Glomerular visceral epithelial cell (primary cell): ENCODE results near the gene TBKBP1.
A peak's percentile ranks its signal among the peaks of the same experiment; 100 is the strongest.

Source experiments
- DNase-seq: peaks from one replicate; pipeline ENCODE4 v3.0.0-alpha.2; 2016; ENCODE audit errors: extremely low spot score

Gene TBKBP1, protein sequence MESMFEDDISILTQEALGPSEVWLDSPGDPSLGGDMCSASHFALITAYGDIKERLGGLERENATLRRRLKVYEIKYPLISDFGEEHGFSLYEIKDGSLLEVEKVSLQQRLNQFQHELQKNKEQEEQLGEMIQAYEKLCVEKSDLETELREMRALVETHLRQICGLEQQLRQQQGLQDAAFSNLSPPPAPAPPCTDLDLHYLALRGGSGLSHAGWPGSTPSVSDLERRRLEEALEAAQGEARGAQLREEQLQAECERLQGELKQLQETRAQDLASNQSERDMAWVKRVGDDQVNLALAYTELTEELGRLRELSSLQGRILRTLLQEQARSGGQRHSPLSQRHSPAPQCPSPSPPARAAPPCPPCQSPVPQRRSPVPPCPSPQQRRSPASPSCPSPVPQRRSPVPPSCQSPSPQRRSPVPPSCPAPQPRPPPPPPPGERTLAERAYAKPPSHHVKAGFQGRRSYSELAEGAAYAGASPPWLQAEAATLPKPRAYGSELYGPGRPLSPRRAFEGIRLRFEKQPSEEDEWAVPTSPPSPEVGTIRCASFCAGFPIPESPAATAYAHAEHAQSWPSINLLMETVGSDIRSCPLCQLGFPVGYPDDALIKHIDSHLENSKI

DNA sequence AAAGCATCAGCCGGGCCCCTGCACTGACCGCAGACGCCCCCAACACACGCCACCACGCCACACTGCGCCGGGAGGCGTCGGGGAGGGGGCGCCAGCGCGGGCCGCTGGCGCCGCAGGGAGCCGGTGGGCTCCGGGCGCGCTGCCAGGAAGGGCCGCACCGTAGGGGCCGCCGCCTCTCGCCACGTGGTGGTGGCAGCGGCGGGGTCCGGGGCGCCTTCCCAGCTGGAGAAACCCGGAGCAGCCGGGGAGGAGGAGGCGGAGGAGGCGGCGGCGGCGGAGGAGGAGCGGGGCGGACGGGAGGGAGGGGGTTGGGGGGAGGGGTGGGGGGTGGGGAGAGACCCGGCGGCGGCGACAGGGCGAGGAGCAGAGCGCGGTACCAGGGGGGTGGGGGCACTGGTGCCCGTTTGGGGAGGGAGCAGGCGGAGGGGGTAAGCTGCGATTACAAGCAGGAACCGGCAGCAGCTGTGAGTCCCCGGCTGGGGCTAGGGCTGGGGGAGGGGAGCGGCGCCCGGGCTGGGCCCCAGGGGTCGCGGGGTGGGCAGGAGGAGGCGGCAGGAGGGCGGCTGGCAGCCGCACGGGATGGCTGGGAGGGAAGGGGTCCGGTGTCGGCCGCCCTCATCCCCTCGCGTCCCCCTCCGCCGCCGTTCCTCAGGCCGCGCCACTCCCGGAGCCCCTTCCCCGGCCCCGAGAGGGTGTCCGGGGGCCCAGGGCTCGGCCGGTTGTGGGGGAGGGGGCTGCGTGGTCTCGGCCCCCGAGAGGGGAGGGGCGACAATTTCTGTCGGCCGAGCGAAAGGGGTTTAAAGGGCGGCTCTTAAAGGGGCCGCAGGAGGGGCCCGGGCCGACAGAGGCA is at the start of gene TBKBP1:
TSS of gene TBKBP1 (plus strand) at position 431 of the 850 bp plus-strand sequence. CDS start 1,952 bp downstream, outside the sequence.
- peak; percentile 42 for DNase-seq

DNA sequence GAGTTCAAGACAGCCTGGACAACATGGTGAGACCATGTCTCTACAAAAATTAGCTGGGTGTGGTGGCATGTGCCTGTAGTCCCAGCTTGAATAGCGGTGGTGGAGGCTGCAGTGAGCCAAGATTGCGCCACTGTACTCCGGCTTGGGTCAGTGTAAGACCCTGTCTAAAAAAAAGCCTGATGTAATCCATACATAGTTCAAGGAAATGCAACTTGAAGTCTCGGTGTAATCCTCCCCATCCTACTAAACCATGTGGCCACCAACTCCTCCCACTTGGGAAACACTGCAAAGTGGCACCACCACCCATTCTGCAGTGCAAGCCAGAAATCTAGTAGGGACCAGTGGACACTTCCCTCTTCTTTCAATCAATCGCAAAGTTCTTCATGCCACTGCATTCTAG is 49.6 kb upstream of the TBKBP1 start:
- DNase-seq: no peak

DNA sequence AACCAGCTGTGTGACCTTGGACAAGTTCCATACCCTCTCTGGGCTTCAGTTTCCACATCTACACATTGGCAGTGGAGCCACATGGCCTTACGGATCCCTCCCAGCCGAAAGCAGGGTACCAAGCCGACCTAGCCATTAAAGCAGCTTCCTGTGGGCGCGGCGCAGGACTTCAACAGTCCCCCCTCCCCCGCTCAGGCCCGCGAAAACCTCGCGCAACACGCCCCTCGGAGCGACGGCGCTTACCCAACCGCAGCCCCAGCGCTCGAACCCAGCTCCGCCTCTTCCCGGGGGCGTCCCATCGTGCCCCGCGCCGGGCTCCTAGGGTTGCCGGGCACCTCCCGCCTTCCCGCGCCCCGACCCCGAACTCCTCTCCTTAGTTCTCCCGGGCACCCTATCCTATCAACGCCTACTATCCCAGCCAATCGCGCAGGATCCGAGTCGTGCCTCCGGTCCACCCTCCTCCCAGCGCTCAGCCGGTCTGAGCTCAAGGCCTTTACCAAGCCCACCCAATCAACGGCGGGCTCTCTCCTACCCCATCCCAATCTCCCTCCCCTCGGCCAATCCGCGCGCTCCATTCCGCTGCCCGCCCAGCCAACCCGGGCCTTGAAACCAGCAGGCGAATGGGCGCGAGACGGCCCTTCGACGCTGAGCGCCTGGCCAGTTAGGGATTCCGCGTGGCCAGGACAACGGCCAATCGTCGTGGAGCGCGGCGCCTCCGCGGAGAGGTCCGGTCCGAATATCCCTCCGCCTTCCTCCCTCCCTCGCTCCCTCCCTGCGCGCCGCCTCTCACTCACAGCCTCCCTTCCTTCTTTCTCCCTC is 44.6 kb upstream of the TBKBP1 start, which contains the start of gene KPNB1:
TSS of gene KPNB1 (plus strand) at position 767 of the 819 bp plus-strand sequence. CDS start 326 bp downstream, outside the sequence.
- DNase-seq: peak; percentile 100

DNA sequence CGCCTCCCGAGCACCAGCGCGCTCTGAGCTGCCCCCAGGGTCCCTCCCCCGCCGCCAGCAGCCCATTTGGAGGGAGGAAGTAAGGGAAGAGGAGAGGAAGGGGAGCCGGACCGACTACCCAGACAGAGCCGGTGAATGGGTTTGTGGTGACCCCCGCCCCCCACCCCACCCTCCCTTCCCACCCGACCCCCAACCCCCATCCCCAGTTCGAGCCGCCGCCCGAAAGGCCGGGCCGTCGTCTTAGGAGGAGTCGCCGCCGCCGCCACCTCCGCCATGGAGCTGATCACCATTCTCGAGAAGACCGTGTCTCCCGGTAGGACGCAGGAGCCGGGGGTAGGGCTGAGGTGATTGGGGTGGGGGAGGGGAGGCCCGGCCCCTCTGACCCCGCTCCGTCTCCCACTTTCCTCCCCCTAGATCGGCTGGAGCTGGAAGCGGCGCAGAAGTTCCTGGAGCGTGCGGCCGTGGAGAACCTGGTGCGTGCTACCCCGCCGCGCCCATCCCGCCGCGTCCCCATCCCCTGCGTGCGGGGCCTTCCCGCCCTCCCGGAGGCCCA is 43.9 kb upstream of the TBKBP1 start:
- no peak for DNase-seq

- DNase-seq: peak; percentile 97
These were observed 43.1 kb upstream of the TBKBP1 start for GRCh38 chr17:47650525-47651522.

DNA sequence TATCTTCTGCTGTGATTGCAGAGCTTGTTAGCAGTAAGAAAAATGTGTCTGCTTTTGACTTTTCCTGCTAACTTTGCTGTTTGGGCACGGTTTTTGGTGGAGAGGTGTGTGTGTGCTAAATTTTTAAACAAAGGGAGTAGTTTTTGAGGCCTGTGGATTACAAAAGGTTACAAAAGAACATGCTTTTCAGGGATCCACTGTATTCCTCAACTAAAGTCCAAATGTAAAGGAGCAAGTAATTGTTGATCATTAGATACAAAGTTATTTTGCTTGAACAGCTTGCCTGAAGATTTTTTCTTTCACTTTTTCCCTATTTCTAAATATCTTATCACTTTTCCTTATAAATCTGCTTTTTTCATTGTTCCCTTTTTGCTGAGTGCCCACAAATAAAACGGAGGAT is 42.3 kb upstream of the TBKBP1 start:
- DNase-seq: no peak

- no peak for DNase-seq
These were observed 41.4 kb upstream of the TBKBP1 start for GRCh38 chr17:47652570-47652969.

- no peak for DNase-seq
These were observed 40.5 kb upstream of the TBKBP1 start for GRCh38 chr17:47653442-47653841.

DNA sequence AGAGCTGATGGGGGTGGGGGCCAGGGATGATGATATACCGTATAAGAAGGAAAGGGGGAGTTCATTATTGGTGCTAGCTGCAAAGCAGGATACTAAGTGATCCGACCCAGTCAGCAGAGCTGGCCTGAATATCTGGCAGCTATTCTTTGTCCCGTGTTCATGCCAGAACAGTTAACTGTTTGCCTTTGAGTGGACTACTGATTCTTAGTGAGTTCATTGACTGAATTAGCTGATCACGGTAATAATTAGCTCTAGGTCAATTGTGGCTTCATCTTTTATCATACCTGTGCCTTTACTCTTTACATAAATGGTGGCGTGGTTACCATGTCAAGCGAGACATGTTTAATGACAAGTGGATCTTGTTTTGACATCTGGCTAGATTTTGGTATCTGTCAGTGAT is 39.0 kb upstream of the TBKBP1 start:
- no peak for DNase-seq

DNA sequence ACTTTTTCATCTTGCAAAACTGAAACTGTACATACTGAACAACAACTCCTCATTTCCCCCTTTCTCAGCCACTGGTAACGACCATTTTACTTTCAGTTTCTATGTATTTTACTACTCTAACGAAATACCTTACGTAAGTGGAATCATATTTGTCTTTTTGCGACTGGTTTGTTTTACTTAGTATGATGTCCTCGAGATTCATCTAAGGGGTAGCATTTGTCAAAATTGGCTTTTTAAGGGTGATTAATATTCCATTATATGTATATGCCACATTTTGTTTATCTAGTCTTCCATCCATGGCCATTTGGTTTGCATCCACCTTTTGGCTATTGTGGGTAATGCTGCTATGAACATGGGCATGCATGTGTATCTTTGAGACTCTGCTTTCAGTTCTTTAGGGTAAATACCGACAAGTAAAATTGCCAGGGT is 33.9 kb upstream of the TBKBP1 start:
- DNase-seq: no peak

GRCh38 chr17:47663912-47664623 is 29.9 kb upstream of the TBKBP1 start:
- DNase-seq: peak; percentile 76

DNA sequence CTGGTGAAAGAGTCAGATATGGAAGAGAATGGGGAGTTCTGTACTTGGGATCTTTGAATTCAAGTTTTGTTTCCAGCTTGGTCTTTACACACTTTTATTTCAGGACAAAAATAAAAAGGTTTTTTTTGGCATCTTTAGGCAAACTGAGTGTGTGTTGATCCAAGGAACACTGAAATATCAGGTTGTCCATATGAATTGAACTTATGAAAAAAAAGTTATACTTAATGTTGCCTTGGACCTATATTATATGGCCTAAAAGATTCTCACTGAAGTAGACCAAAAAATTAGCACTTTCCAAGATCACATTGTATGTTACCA is 29.4 kb upstream of the TBKBP1 start:
- no peak for DNase-seq

- DNase-seq: no peak
These were observed 28.3 kb upstream of the TBKBP1 start for GRCh38 chr17:47665655-47666054.

GRCh38 chr17:47669081-47669480 is 24.9 kb upstream of the TBKBP1 start:
- DNase-seq: no peak

DNA sequence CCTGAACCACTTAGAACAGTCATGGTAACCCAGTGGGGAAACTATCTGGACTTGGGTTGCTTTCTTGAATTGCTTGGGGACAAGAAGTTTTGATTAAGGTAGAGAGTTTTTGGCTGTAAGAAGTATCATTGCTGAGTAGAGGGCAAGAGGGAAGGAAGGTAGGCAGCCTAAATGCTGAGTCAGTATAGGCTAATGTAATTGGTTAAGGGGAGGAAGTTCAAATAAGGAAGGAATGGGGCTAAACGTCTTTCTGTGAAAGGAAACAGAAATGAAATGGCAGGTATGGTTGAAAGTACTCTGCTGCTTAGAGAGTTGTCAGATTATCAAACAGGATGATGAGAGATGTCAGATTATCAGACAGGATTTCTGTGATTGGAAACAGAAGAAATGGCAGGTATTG is 23.9 kb upstream of the TBKBP1 start:
- no peak for DNase-seq

DNA sequence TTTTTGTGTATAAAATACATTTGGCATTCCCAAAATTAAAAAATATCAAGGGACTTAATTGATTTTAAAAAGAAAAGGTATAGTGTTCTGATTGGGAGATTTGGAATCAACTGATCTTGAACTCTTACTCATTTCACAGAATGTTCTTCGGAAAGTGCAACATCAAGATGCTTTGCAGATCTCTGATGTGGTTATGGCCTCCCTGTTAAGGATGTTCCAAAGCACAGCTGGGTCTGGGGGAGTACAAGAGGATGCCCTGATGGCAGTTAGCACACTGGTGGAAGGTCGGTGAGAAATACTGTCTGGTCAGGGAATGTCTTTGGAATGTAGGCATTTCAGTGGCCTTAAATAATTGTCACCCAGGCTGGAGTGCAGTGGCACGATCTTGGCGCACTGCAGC is 19.5 kb upstream of the TBKBP1 start:
- DNase-seq: no peak

DNA sequence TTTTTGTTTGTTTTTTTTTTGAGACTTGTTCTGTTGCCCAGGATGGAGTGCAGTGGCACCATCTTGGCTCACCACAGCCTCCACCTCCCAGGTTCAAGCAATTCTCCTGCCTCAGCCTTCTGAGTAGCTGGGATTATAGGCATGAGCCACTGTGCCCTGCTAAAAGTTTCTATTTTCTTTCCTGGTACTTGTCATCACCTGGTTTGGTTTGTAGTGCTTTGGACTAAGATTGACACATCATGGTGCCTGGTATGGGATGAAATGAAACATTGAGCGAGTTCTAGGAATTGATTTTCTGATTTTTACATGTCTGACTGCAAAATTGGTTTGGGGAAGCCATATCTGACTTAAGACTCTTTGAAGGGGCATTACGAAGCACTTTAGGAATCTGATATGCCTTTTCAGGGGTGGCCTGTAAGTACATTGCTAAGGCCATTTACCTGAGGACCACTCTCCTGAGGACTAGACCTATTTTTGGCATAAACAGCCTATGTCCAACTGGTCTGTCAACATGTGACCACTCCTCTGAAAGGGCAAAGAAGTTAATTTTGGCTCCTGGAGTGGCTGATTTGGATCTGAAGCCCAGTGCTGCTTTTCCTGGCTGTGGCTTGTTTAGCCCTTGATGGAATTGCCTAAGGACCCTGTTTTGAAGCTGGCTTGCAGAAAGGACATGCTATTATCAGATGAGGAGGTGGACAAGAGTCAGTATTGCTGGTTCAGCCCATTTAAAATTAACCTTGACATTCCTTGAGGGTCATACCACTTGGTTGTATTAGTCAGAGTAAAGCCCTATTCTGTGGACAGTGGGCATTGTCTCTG is 18.4 kb upstream of the TBKBP1 start:
- DNase-seq: no peak

DNA sequence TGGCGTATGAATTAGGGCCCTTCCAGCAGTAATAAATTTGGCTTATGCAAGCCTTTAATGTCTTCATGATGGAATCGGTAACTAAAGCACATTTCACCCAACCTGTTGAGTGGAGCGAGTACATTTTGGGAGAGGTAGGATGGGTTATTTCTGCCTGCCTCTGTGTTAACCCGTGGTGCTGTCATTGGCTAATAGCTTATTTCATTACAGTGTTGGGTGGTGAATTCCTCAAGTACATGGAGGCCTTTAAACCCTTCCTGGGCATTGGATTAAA is 17.8 kb upstream of the TBKBP1 start:
- no peak for DNase-seq
